Aorta (tissue), 5 donors: Measurements from ENCODE around the gene LMO3. TPM values are rescaled to one million over a fixed set of nuclear protein-coding genes. Genes with fewer than 3 reads are reported as not detected.

ENCODE experiments used
- ATAC-seq: fragments of 200-7000 bp; cut with Tn5 transposase; one replicate; pipeline ENCODE4 v1.9.1; 2022; ENCODE audit warnings: moderate library complexity; ENCODE audit not compliant: low FRiP score
- DNase-seq, 2 donors: peaks; one replicate each; pipeline ENCODE4 v3.0.0-alpha.2; 2020
- H3K27ac ChIP-seq, 2 donors: one replicate each; pipeline ENCODE4 v1.5.1; 2013; ENCODE audit warnings: low read length in 2 of 2, mild to moderate bottlenecking in 2 of 2, moderate library complexity in 2 of 2, control low read depth in 1 of 2, inconsistent platforms in 1 of 2, low read depth in 1 of 2
- H3K27me3 ChIP-seq, 2 donors: one replicate each; pipeline ENCODE4 v1.6.1; 2013; ENCODE audit warnings: control low read depth in 1 of 2, low read length in 1 of 2, mild to moderate bottlenecking in 1 of 2, moderate library complexity in 1 of 2; ENCODE audit not compliant: insufficient read depth in 2 of 2, control insufficient read depth in 1 of 2
- H3K36me3 ChIP-seq, 2 donors: one replicate each; pipeline ENCODE4 v1.6.1; 2013; ENCODE audit warnings: control low read depth in 1 of 2, low read length in 1 of 2, mild to moderate bottlenecking in 1 of 2; ENCODE audit not compliant: insufficient read depth in 2 of 2, control insufficient read depth in 1 of 2
- H3K4me1 ChIP-seq, 2 donors: one replicate each; pipeline ENCODE4 v1.6.1; 2013; ENCODE audit warnings: low read length in 2 of 2, control low read depth in 1 of 2, mild to moderate bottlenecking in 1 of 2, moderate library complexity in 1 of 2; ENCODE audit not compliant: insufficient read depth in 2 of 2, control insufficient read depth in 1 of 2
- H3K4me3 ChIP-seq, 2 donors: one replicate each; pipeline ENCODE4 v1.5.1; 2013; ENCODE audit warnings: low read length in 2 of 2, control low read depth in 1 of 2, mild to moderate bottlenecking in 1 of 2
- H3K9me3 ChIP-seq: one replicate; pipeline ENCODE4 v1.6.1; 2013; ENCODE audit warnings: mild to moderate bottlenecking, low read length; ENCODE audit not compliant: control insufficient read depth
- WGBS, 2 donors: extraction: QIAGEN DNeasy Blood & Tissue Kit; methylation state at CpG; one replicate each; pipeline ENCODE4 v1.1.7; 2013; 5-methylcytosine and 5-hydroxymethylcytosine counted together
- intact Hi-C, 2 donors: fragments of 100-400 bp; cut with DNase I; formaldehyde crosslinking; loops; one replicate each; pipeline versions ENCODE4 v1.14.2 to v1.15.0; 2022
- long read RNA-seq, 2 donors: library from polyadenylated mRNA; unstranded; transcript quantifications; one replicate each; pipeline ENCODE4 v2.0.0, GENCODE V29; 2020 to 2021
- polyA plus RNA-seq, 2 donors: library from polyadenylated mRNA; stranded (reverse); fragments of 200-250 nt; gene quantifications; one replicate each; pipeline ENCODE4 v1.2.3, GENCODE V29; 2013
- total RNA-seq, 2 donors: library from RNA; stranded (reverse); fragmentation: NEBNext Ultra II Directional; extraction: Animal tissue kit (Norgen Biotek cat#: 25700); gene quantifications; one replicate each; pipeline ENCODE4 v1.2.1, GENCODE V29; 2021
- donor health status: healthy with polysubstance abuse.
- donor health status: Bipolar disorder and iron deficiency.
- donor health status: DM: no; HTN: no; CAD: no.
- donor health status: DM: no; HTN: no; CAD: no.
- donor health status: DM: yes; HTN: yes; CAD: no.

Gene LMO3
- total RNA-seq: 10 to 100 TPM; 26.8 to 28.2 TPM
- polyA plus RNA-seq: 10 to 100 TPM in 1 of 2 donors, 1 to 10 TPM in 1; 8.1 to 11.0 TPM
- long read RNA-seq, donor 1, transcript LMO3-215 (4 exons, 1,685 nt): major isoform, 6 of 18 reads
- long read RNA-seq, donor 1, partial matches to known transcripts: 3 of 18 reads
- long read RNA-seq, donor 1, other reads (novel, unspliced or antisense): 6 of 18 reads
- long read RNA-seq, donor 2, partial matches to known transcripts: 0 of 2 reads
- long read RNA-seq, donor 2, other reads (novel, unspliced or antisense): 1 of 2 reads

GRCh38 chr12:16606117-16606200, at the start of gene LMO3:
TSS of gene LMO3 (minus strand) at chr12:16606162. CDS start at chr12:16600860, 5,302 bp downstream.
- H3K27ac ChIP-seq: peak within 1 kb of the TSS in 1 of 2 donors; percentile 67
- intact Hi-C loops: no loop called here
- DNase-seq (no peak), ATAC-seq (no peak)
- 0% methylated on average over 2 of the region's 2 CpGs for WGBS, 2 donors
- H3K36me3 ChIP-seq: no peaks in the 10 kb centered on the region
- H3K27me3 ChIP-seq: no peaks in the 10 kb centered on the region
- peak within 1 kb of the TSS; percentile 80 to 90 for H3K4me3 ChIP-seq
- H3K4me1 ChIP-seq: no peaks in the 10 kb centered on the region
- no peaks in the 10 kb centered on the region for H3K9me3 ChIP-seq

GRCh38 chr12:16636435-16637055, 30.6 kb upstream of the LMO3 start:
- Histone ChIP-seq H3K4me1 (no peaks in the 10 kb centered on the region), H3K27ac (no peak overlapping the region), H3K9me3 (no peaks in the 10 kb centered on the region), H3K27me3 (no peaks in the 10 kb centered on the region), H3K4me3 (no peak overlapping the region), H3K36me3 (no peaks in the 10 kb centered on the region)
- no peak for ATAC-seq
- DNase-seq: no peak
- WGBS, 2 donors: 67 to 70% methylated on average over 2 of the region's 2 CpGs
- intact Hi-C loops: no loop called here

GRCh38 chr12:16634786-16635185, 28.8 kb upstream of the LMO3 start:
- H3K27ac ChIP-seq: no peak overlapping the region
- intact Hi-C loops: no loop called here
- no peaks in the 10 kb centered on the region for H3K9me3 ChIP-seq
- DNase-seq (no peak), ATAC-seq (no peak)
- H3K4me3 ChIP-seq: no peak overlapping the region
- no peaks in the 10 kb centered on the region for H3K4me1 ChIP-seq
- H3K27me3 ChIP-seq: no peaks in the 10 kb centered on the region
- no peaks in the 10 kb centered on the region for H3K36me3 ChIP-seq
- WGBS, 2 donors: 32 to 40% methylated on average over 1 of the region's 1 CpG

- H3K9me3 ChIP-seq: no peaks in the 10 kb centered on the region
- H3K27me3 ChIP-seq: no peaks in the 10 kb centered on the region
- H3K4me1 ChIP-seq: no peaks in the 10 kb centered on the region
- no peak for DNase-seq
- intact Hi-C loops: no loop called here
- ATAC-seq: no peak
- no peak overlapping the region for H3K27ac ChIP-seq
- H3K4me3 ChIP-seq: no peak overlapping the region
- 41 to 47% methylated on average over 1 of the region's 1 CpG for WGBS, 2 donors
- H3K36me3 ChIP-seq: no peaks in the 10 kb centered on the region
Observed at GRCh38 chr12:16626991-16627390, 21.0 kb upstream of the LMO3 start.

- ATAC-seq (no peak), DNase-seq (no peak)
- 36% methylated on average over 2 of the region's 2 CpGs for WGBS, 2 donors
- Histone ChIP-seq H3K27me3 (no peaks in the 10 kb centered on the region), H3K4me1 (no peaks in the 10 kb centered on the region), H3K36me3 (no peaks in the 10 kb centered on the region), H3K9me3 (peaks cover 3% of the 10 kb centered on the region), H3K27ac (no peak overlapping the region), H3K4me3 (no peak overlapping the region)
- intact Hi-C loops: no loop called here
Observed at GRCh38 chr12:16622338-16622737, 16.4 kb upstream of the LMO3 start.

- intact Hi-C loops: no loop called here
- Histone ChIP-seq H3K36me3 (no peaks in the 10 kb centered on the region), H3K4me1 (no peaks in the 10 kb centered on the region), H3K27ac (no peak overlapping the region), H3K4me3 (no peak overlapping the region), H3K27me3 (no peaks in the 10 kb centered on the region), H3K9me3 (peaks cover 3% of the 10 kb centered on the region)
- ATAC-seq (no peak), DNase-seq (no peak)
Observed at GRCh38 chr12:16619537-16619936, 13.6 kb upstream of the LMO3 start.

- Histone ChIP-seq H3K4me1 (no peaks in the 10 kb centered on the region), H3K27ac (no peak overlapping the region), H3K27me3 (no peaks in the 10 kb centered on the region), H3K36me3 (no peaks in the 10 kb centered on the region), H3K4me3 (no peak overlapping the region), H3K9me3 (peaks cover 3% of the 10 kb centered on the region)
- WGBS, 2 donors: 51 to 62% methylated on average over 1 of the region's 1 CpG
- intact Hi-C loops: no loop called here
- ATAC-seq: no peak
- DNase-seq: no peak
Observed at GRCh38 chr12:16618256-16618655, 12.3 kb upstream of the LMO3 start.

- intact Hi-C loops: no loop called here
- no peaks in the 10 kb centered on the region for H3K36me3 ChIP-seq
- H3K27me3 ChIP-seq: no peaks in the 10 kb centered on the region
- H3K4me3 ChIP-seq: no peak overlapping the region
- no peak overlapping the region for H3K27ac ChIP-seq
- H3K4me1 ChIP-seq: peaks cover 0 to 2% of the 10 kb centered on the region in 2 donors
- DNase-seq (no peak), ATAC-seq (no peak)
- no peaks in the 10 kb centered on the region for H3K9me3 ChIP-seq
Observed at GRCh38 chr12:16613199-16613598, 7.2 kb upstream of the LMO3 start.

- Histone ChIP-seq H3K4me1 (peaks cover 0 to 2% of the 10 kb centered on the region in 2 donors), H3K27me3 (no peaks in the 10 kb centered on the region), H3K36me3 (no peaks in the 10 kb centered on the region), H3K9me3 (no peaks in the 10 kb centered on the region), H3K27ac (no peak overlapping the region), H3K4me3 (peak overlapping the region in 1 of 2 donors; percentile 34)
- intact Hi-C loops: no loop called here
- DNase-seq (no peak), ATAC-seq (no peak)
Observed at GRCh38 chr12:16612647-16613046, 6.7 kb upstream of the LMO3 start.
